ENCODE measurements around the gene COPZ1. TPM values are rescaled to one million over a fixed set of nuclear protein-coding genes. Genes with fewer than 3 reads are reported as not detected.
A peak's percentile ranks its signal among the peaks of the same experiment; 100 is the strongest.
"Not testable (repeated sequence)": the region's sequence is repeated elsewhere in the genome, so short reads cannot be mapped to it uniquely, and the experiment has no call there.

The COPZ1 gene
- total RNA-seq, 1 experiment from 2014 or later = 117 TPM

GRCh38 chr12:54301428-54302048, 23.4 kb upstream of the COPZ1 start:
- peak overlapping the region; percentile 18 for H3K4me3 ChIP-seq (ENCODE audit: insufficient read depth, low read depth, low read length)
- H3K27me3 ChIP-seq (ENCODE audit: control insufficient read depth, insufficient read depth, low read length) = peaks cover 12% of the 10 kb centered on the region
- no peaks in the 10 kb centered on the region for H3K36me3 ChIP-seq (replicated peaks; ENCODE audit: control insufficient read depth, insufficient read depth, low read length)
- DNase-seq = peak; percentile 83

GRCh38 chr12:54303640-54304039, 21.3 kb upstream of the COPZ1 start:
- Histone ChIP-seq H3K4me3 (ENCODE audit: insufficient read depth, low read depth, low read length) (no peak overlapping the region), H3K27me3 (ENCODE audit: control insufficient read depth, insufficient read depth, low read length) (peaks cover 12% of the 10 kb centered on the region), H3K36me3 (replicated peaks; ENCODE audit: control insufficient read depth, insufficient read depth, low read length) (no peaks in the 10 kb centered on the region)
- DNase-seq = no peak

DNA sequence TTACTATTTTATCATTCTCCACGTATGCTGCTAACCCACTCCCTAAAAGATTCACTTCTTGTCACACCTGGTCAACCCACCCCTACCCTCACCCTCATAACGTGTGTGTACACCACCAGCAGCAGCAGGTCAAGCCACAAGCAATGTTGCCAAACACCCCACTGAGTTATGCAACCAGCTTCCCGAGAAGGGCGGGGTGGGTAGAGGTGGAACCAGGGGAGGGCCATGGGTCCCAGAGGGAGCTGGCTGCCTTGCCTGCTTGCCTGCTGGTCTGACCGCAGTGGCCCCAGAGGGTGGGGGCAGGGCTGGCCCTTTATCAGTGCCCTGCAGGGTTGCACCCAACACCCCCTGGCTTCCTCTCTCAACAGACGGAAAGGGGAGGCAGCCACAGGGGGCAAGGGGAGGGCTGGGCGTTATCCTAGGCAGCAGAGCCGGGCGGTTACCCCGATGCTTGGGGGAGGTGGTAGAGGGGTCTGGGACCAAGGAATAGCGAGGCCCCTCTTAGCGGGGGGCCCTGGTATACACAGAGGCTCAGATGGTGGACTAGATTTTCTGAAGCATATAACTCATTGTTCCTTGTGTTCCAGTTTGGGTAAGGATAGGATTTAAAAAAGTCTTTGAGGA, 20.6 kb upstream of the COPZ1 start:
- H3K36me3 ChIP-seq (replicated peaks; ENCODE audit: control insufficient read depth, insufficient read depth, low read length) = no peaks in the 10 kb centered on the region
- H3K27me3 ChIP-seq (ENCODE audit: control insufficient read depth, insufficient read depth, low read length) = peaks cover 10% of the 10 kb centered on the region
- peak; percentile 80 for DNase-seq
- H3K4me3 ChIP-seq (ENCODE audit: insufficient read depth, low read depth, low read length) = no peak overlapping the region

- no peak for DNase-seq
- H3K4me3 ChIP-seq (ENCODE audit: insufficient read depth, low read depth, low read length) = no peak overlapping the region
- H3K27me3 ChIP-seq (ENCODE audit: control insufficient read depth, insufficient read depth, low read length) = no peaks in the 10 kb centered on the region
- no peaks in the 10 kb centered on the region for H3K36me3 ChIP-seq (replicated peaks; ENCODE audit: control insufficient read depth, insufficient read depth, low read length)
Observed at GRCh38 chr12:54306925-54307741, 17.8 kb upstream of the COPZ1 start.

DNA sequence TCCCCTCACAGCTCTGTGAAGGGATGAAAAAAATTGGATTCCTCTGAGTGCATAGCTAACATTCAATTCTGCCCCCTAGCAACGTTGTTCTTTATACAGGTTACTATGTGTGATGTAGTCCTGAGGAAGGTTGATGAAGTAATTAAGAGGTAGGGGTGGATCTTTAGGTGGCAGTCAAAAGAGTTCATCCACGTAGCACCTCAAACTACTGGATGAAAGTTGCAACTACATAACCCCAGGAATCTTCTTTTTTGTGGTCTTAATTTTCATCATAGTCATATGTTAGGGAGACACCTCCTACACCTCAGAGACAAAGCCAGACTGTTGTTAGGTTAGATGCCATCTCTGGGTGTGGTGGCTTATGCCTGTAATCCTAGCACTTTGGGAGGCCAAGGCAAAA, 13.9 kb upstream of the COPZ1 start:
- DNase-seq = no peak
- Histone ChIP-seq H3K4me3 (ENCODE audit: insufficient read depth, low read depth, low read length) (no peak overlapping the region), H3K36me3 (replicated peaks; ENCODE audit: control insufficient read depth, insufficient read depth, low read length) (no peaks in the 10 kb centered on the region), H3K27me3 (ENCODE audit: control insufficient read depth, insufficient read depth, low read length) (no peaks in the 10 kb centered on the region)

- not testable (repeated sequence) for DNase-seq; H3K36me3 ChIP-seq (replicated peaks; ENCODE audit: control insufficient read depth, insufficient read depth, low read length); H3K27me3 ChIP-seq (ENCODE audit: control insufficient read depth, insufficient read depth, low read length); H3K4me3 ChIP-seq (ENCODE audit: insufficient read depth, low read depth, low read length)
Observed at GRCh38 chr12:54312309-54312708, 12.6 kb upstream of the COPZ1 start.

GRCh38 chr12:54321363-54321762, 3.6 kb upstream of the COPZ1 start:
- no peaks in the 10 kb centered on the region for H3K27me3 ChIP-seq (ENCODE audit: control insufficient read depth, insufficient read depth, low read length)
- no peak for DNase-seq
- H3K4me3 ChIP-seq (ENCODE audit: insufficient read depth, low read depth, low read length) = no peak overlapping the region
- H3K36me3 ChIP-seq (replicated peaks; ENCODE audit: control insufficient read depth, insufficient read depth, low read length) = no peaks in the 10 kb centered on the region

DNA sequence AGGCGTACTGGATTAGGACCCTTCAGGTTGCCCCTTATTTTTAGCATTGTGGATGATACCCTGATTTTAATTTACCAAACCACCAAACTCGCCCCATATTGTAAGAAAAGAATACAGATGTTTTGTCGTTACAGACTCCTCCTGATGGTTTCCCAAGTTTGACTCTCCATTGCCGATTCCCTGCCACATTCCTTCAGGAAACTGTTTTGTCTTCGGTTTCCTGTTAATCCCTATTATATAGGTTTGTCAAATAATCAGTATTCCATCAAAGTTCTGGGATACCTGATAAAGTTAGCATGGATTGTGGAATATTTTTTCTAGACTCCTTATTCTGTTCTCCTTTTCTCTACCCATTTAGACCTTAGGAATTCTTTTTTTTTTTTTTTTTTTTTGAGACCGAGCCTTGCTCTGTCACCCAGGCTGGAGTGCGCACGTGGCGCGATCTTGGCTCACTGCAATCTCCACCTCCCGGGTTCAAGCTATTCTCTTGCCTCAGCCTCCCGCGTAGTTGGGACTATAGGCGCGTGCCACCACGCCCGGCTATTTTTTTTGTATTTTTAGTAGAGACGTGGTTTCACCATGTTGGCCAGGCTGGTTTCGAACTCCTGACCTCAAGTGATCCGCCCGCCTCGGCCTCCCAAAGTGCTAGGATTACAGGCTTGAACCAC, 645 bp downstream of the COPZ1 start:
- H3K27me3 ChIP-seq (ENCODE audit: control insufficient read depth, insufficient read depth, low read length); DNase-seq; H3K36me3 ChIP-seq (replicated peaks; ENCODE audit: control insufficient read depth, insufficient read depth, low read length): not testable (repeated sequence)
- peak overlapping the region; percentile 52 for H3K4me3 ChIP-seq (ENCODE audit: insufficient read depth, low read depth, low read length)

GRCh38 chr12:54328595-54329337, 3.8 kb downstream of the COPZ1 start:
- Histone ChIP-seq H3K27me3 (ENCODE audit: control insufficient read depth, insufficient read depth, low read length) (no peaks in the 10 kb centered on the region), H3K36me3 (replicated peaks; ENCODE audit: control insufficient read depth, insufficient read depth, low read length) (peaks cover 2% of the 10 kb centered on the region), H3K4me3 (ENCODE audit: insufficient read depth, low read depth, low read length) (no peak overlapping the region)
- peak; percentile 22 for DNase-seq

- Histone ChIP-seq H3K36me3 (replicated peaks; ENCODE audit: control insufficient read depth, insufficient read depth, low read length) (peaks cover 2% of the 10 kb centered on the region), H3K27me3 (ENCODE audit: control insufficient read depth, insufficient read depth, low read length) (no peaks in the 10 kb centered on the region), H3K4me3 (ENCODE audit: insufficient read depth, low read depth, low read length) (no peak overlapping the region)
- DNase-seq = peak; percentile 33
Observed at GRCh38 chr12:54329759-54330158, 4.8 kb downstream of the COPZ1 start.

DNA sequence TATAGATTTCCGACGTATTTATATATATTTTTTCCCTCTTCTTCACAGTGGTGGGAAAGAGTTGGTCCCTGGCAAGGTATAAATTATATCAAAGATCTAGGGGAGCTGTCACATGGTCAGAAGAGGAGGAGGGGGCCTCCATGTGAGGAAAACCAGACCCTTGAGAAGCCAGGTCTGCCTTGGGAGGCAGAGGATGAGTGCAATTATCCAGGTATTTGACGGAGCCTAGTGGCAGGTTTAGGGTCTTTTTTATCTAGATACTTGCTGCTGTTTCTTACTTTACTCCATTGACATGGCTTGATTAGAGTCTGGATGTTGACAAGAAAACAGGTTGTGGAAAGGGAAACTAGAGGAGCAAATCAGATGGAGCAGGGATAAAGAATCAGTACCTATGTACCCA, 5.5 kb downstream of the COPZ1 start:
- H3K36me3 ChIP-seq (replicated peaks; ENCODE audit: control insufficient read depth, insufficient read depth, low read length) = peaks cover 2% of the 10 kb centered on the region
- H3K4me3 ChIP-seq (ENCODE audit: insufficient read depth, low read depth, low read length) = no peak overlapping the region
- H3K27me3 ChIP-seq (ENCODE audit: control insufficient read depth, insufficient read depth, low read length) = no peaks in the 10 kb centered on the region
- no peak for DNase-seq

DNA sequence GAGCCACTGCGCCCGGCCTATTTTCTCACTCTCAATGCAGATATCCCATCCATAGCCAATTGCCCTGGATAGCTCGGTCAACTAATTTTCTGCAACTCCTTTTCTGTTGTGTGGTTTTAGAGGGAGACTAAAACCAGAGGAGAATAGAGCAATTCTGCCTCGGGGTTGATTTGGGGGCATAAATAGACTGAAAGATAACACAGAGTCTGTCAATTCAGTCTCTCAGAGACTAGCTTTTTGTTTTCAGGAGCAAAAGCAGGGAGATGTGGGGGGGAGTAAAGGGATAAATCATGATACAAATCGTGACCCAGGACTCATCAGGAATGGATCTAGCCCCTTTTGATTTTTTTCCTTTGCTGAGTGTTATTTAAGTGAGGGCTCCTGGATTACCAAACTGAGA, 6.5 kb downstream of the COPZ1 start:
- no peak for DNase-seq
- no peak overlapping the region for H3K4me3 ChIP-seq (ENCODE audit: insufficient read depth, low read depth, low read length)
- H3K27me3 ChIP-seq (ENCODE audit: control insufficient read depth, insufficient read depth, low read length) = no peaks in the 10 kb centered on the region
- peaks cover 2% of the 10 kb centered on the region for H3K36me3 ChIP-seq (replicated peaks; ENCODE audit: control insufficient read depth, insufficient read depth, low read length)

GRCh38 chr12:54333420-54334034, 8.6 kb downstream of the COPZ1 start:
- H3K4me3 ChIP-seq (ENCODE audit: insufficient read depth, low read depth, low read length) = no peak overlapping the region
- H3K36me3 ChIP-seq (replicated peaks; ENCODE audit: control insufficient read depth, insufficient read depth, low read length) = peaks cover 2% of the 10 kb centered on the region
- DNase-seq = no peak
- no peaks in the 10 kb centered on the region for H3K27me3 ChIP-seq (ENCODE audit: control insufficient read depth, insufficient read depth, low read length)
